Mammary epithelial cell (primary cell): ENCODE data around the gene C1orf53.
A peak's percentile ranks its signal among the peaks of the same experiment; 100 is the strongest.

Experiments
- CTCF ChIP-seq, 2 donors: IDR thresholded peaks in 1 of 2; conservative IDR thresholded peaks in 1 of 2; 2 replicates each; pipeline ENCODE4 v1.5.1; 2011 to 2012; ENCODE audit warnings: inconsistent platforms in 2 of 2, low read length in 2 of 2, mild to moderate bottlenecking in 2 of 2, control low read depth in 1 of 2, low read depth in 1 of 2; ENCODE audit not compliant: insufficient read depth in 1 of 2; ENCODE audit errors: extremely low read depth in 1 of 2
- EZH2 ChIP-seq: IDR thresholded peaks from 2 replicates; pipeline ENCODE4 v1.6.1; 2012; ENCODE audit warnings: low read length, inconsistent platforms, borderline replicate concordance

- TF ChIP-seq CTCF (conservative IDR thresholded peaks at IDR 0.05 in 1 of 2, IDR thresholded peaks at IDR 0.05 in 1 of 2; ENCODE audit: extremely low read depth in 1 of 2, insufficient read depth in 1 of 2, low read depth in 1 of 2, low read length in 2 of 2) (no peak), EZH2 (peak; percentile 55)
Observed at GRCh38 chr1:197921235-197922069, 19.0 kb downstream of the C1orf53 start.
